Calu3 (cell line): ENCODE measurements around the gene TAS2R30. TPM values are rescaled to one million over a fixed set of nuclear protein-coding genes. Genes with fewer than 3 reads are reported as not detected.

Experiments used
- BruUV-seq: library from RNA; stranded (reverse); fragments of 400-500 nt; replicated peaks from 2 replicates; lab custom pipeline; 2021; lab: Mats Ljungman, UMichigan
- CTCF ChIA-PET: fragments of 300-600 bp; sonication (Branson Sonifier 250); formaldehyde crosslinking; loops from one replicate; lab custom pipeline; 2022; ENCODE audit warnings: antibody characterized with exemption; lab: Charles Lee
- DNase-seq: peaks from one replicate; pipeline ENCODE4 v3.0.0; 2022
- H3K27ac Mint-ChIP-seq: one replicate; pipeline ENCODE4 v1.8.0; 2022; ENCODE audit warnings: mixed read lengths; ENCODE audit not compliant: unreplicated experiment
- H3K27me3 Mint-ChIP-seq: one replicate; pipeline ENCODE4 v1.8.0; 2022; ENCODE audit warnings: mixed read lengths; ENCODE audit not compliant: unreplicated experiment
- H3K36me3 Mint-ChIP-seq: one replicate; pipeline ENCODE4 v1.8.0; 2022; ENCODE audit warnings: mild to moderate bottlenecking, moderate library complexity, mixed read lengths; ENCODE audit not compliant: insufficient read depth, unreplicated experiment
- H3K4me1 Mint-ChIP-seq: one replicate; pipeline ENCODE4 v1.8.0; 2022; ENCODE audit warnings: mild to moderate bottlenecking, low read depth, mixed read lengths; ENCODE audit not compliant: unreplicated experiment
- H3K4me3 Mint-ChIP-seq: one replicate; pipeline ENCODE4 v1.8.0; 2022; ENCODE audit warnings: mild to moderate bottlenecking, low read depth, moderate library complexity, mixed read lengths; ENCODE audit not compliant: unreplicated experiment
- H3K9me3 Mint-ChIP-seq: one replicate; pipeline ENCODE4 v1.8.0; 2022; ENCODE audit warnings: low read depth, mixed read lengths; ENCODE audit not compliant: unreplicated experiment
- CTCF ChIP-seq: fragments of 200-600 bp; IDR thresholded peaks from one replicate; pipeline ENCODE4 v1.8.0; 2022; ENCODE audit warnings: antibody characterized with exemption; ENCODE audit not compliant: unreplicated experiment
- intact Hi-C: fragments of 100-400 bp; cut with micrococcal nuclease; formaldehyde crosslinking; loops from one replicate; pipeline ENCODE4 v1.10.0; 2022; ENCODE audit not compliant: unreplicated experiment
- total RNA-seq: library from RNA; stranded (reverse); gene quantifications from 2 replicates; pipeline ENCODE4 v1.2.3, GENCODE V29; 2022

Gene TAS2R30
- total RNA-seq, 1 experiment from 2014 or later = 3.5 TPM

DNA sequence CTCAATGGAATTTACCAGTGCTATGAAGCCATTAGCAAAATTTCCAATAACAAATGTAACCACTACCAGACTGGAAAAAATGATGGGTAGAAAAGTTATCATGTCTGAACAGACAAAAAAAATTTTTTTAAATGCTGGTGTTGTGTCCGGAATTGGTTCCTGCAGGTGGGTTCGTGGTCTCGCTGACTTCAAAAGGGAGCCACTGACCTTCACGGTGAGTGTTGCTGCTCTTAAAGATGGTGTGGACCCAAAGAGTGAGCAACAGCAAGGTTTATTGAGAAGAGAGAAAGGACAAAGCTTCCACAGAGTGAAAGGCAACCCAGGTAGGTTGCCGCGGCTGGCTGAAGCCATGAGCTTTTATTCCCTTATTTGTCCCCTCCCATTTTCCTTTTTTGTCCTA lies 42.3 kb downstream of the TAS2R30 start, which contains the start of gene TAS2R43:
Gene TAS2R43, minus strand, starts transcription at position 186 of the 400 bp plus-strand sequence. Its CDS starts 84 bp downstream, at position 102.
- DNase-seq = no peak
- no TSS peak for BruUV-seq
- no peak for TF ChIP-seq CTCF
- no peaks in the 10 kb centered on the region for H3K9me3 Mint-ChIP-seq
- CTCF ChIA-PET = interaction anchor here (0.6 kb wide), 1 partner anchor 13 kb away, joined by 3 read pairs; no protein-coding TSS in a partner anchor
- no peak within 1 kb of the TSS for H3K4me3 Mint-ChIP-seq
- intact Hi-C loops = no loop called here
- no peaks in the 10 kb centered on the region for H3K27me3 Mint-ChIP-seq
- H3K4me1 Mint-ChIP-seq = no peaks in the 10 kb centered on the region
- no peak within 1 kb of the TSS for H3K27ac Mint-ChIP-seq
- no peaks in the 10 kb centered on the region for H3K36me3 Mint-ChIP-seq

DNA sequence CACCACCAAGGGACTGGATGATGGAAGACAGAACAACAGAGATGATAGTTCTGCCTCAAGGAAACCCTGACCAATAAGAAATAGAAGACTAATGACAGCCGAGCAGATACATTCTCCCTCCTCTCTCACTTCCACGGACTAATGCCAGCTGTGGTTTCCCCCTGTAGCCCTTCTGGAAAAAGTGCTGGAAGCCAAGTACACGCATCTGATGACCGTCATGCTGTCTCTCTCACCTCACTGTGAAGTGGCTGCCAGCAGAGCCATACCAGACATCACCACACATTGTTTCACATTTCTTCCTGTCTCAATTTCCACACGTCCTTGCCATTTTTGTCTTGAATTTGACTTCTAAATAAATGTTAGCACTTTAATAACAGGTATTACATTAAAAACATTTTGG lies 45.2 kb downstream of the TAS2R30 start:
- no peak for TF ChIP-seq CTCF
- Mint-ChIP-seq H3K4me3 (no peak overlapping the region), H3K27me3 (no peaks in the 10 kb centered on the region), H3K36me3 (no peaks in the 10 kb centered on the region), H3K27ac (no peak overlapping the region), H3K4me1 (no peaks in the 10 kb centered on the region), H3K9me3 (no peaks in the 10 kb centered on the region)
- intact Hi-C loops = no loop called here
- no TSS peak for BruUV-seq
- DNase-seq = no peak
- CTCF ChIA-PET = no interaction called here

- no peaks in the 10 kb centered on the region for H3K27me3 Mint-ChIP-seq
- peaks cover 5% of the 10 kb centered on the region for H3K9me3 Mint-ChIP-seq
- no peak overlapping the region for H3K4me3 Mint-ChIP-seq
- H3K27ac Mint-ChIP-seq = no peak overlapping the region
- no TSS peak for BruUV-seq
- no peak for DNase-seq
- no peak for TF ChIP-seq CTCF
- no peaks in the 10 kb centered on the region for H3K4me1 Mint-ChIP-seq
- H3K36me3 Mint-ChIP-seq = no peaks in the 10 kb centered on the region
- CTCF ChIA-PET = no interaction called here
- intact Hi-C loops = loop anchor here (2.0 kb wide), 1 partner anchor 31 kb away; no protein-coding TSS in a partner anchor
Measured at GRCh38 chr12:11085419-11085818, 49.0 kb downstream of the TAS2R30 start.

Other genes with a start within 250 kb of the TAS2R30 start
- 1.8 and 2.5 TPM in 2 replicates for gene TAS2R13, start 225.1 kb downstream of the TAS2R30 start, total RNA-seq
- gene PRH2, start 205.4 kb downstream of the TAS2R30 start, total RNA-seq = not detected in 2 replicates
- gene TAS2R14, start 195.4 kb downstream of the TAS2R30 start, total RNA-seq = 2.9 TPM in 2 replicates
- gene TAS2R50, start 147.7 kb downstream of the TAS2R30 start, total RNA-seq = 1.8 TPM in 2 replicates
- 2.4 and 3.3 TPM in 2 replicates for gene TAS2R20, start 136.3 kb downstream of the TAS2R30 start, total RNA-seq
- 3.2 and 4.5 TPM in 2 replicates for gene TAS2R19, start 112.0 kb downstream of the TAS2R30 start, total RNA-seq
- gene TAS2R31, start 103.2 kb downstream of the TAS2R30 start, total RNA-seq = 3.6 and 4.1 TPM in 2 replicates
- gene TAS2R46, start 72.3 kb downstream of the TAS2R30 start, total RNA-seq = 1.1 and 2.2 TPM in 2 replicates
- gene TAS2R43, start 42.3 kb downstream of the TAS2R30 start, total RNA-seq = 1.7 and 1.8 TPM in 2 replicates
- gene SMIM10L1, start 36.5 kb upstream of the TAS2R30 start, total RNA-seq = 9.7 and 11.0 TPM in 2 replicates
- not detected in 2 replicates for gene TAS2R42, start 52.3 kb upstream of the TAS2R30 start, total RNA-seq
- not detected in 2 replicates for gene PRB3, start 135.1 kb upstream of the TAS2R30 start, total RNA-seq
- not detected in 2 replicates for gene PRB4, start 175.8 kb upstream of the TAS2R30 start, total RNA-seq